Parathyroid adenoma (tissue), 2 donors: ENCODE data around the gene KANSL1.

Experiments
- H2AFZ ChIP-seq: fragments of 300-600 bp; sonication (generic); one replicate; pipeline ENCODE4 v1.7.0; 2017; ENCODE audit warnings: antibody characterized with exemption, mild to moderate bottlenecking
- H3K27ac ChIP-seq: fragments of 300-600 bp; sonication (generic); one replicate; pipeline ENCODE4 v1.7.0; 2017
- H3K27me3 ChIP-seq: fragments of 300-600 bp; sonication (generic); one replicate; pipeline ENCODE4 v1.7.0; 2017; ENCODE audit warnings: low read length; ENCODE audit not compliant: control insufficient read depth, insufficient read depth
- H3K36me3 ChIP-seq: fragments of 300-600 bp; sonication (generic); one replicate; pipeline ENCODE4 v1.7.0; 2017; ENCODE audit warnings: low read length; ENCODE audit not compliant: control insufficient read depth, insufficient read depth
- H3K4me1 ChIP-seq: fragments of 300-600 bp; sonication (generic); one replicate; pipeline ENCODE4 v1.7.0; 2017; ENCODE audit warnings: control low read depth
- H3K4me2 ChIP-seq: fragments of 300-600 bp; sonication (generic); one replicate; pipeline ENCODE4 v1.7.0; 2017; ENCODE audit warnings: low read length
- H3K4me3 ChIP-seq: fragments of 300-600 bp; sonication (generic); one replicate; pipeline ENCODE4 v1.7.0; 2017; ENCODE audit warnings: low read depth, low read length
- H3K79me2 ChIP-seq: fragments of 300-600 bp; sonication (generic); one replicate; pipeline ENCODE4 v1.7.0; 2017; ENCODE audit warnings: control low read depth
- H3K9ac ChIP-seq: fragments of 300-600 bp; sonication (generic); one replicate; pipeline ENCODE4 v1.7.0; 2017; ENCODE audit warnings: mild to moderate bottlenecking
- H3K9me3 ChIP-seq: fragments of 300-600 bp; sonication (generic); one replicate; pipeline ENCODE4 v1.7.0; 2017; ENCODE audit warnings: low read length; ENCODE audit not compliant: control insufficient read depth
- TF ChIP-seq, protein P1 (sequence below): fragments of 300-600 bp; sonication (generic); IDR thresholded peaks from one replicate; pipeline ENCODE4 v1.7.0; 2017; ENCODE audit warnings: antibody characterized with exemption, mild to moderate bottlenecking
- donor health status: primary hyperparathyroidism.

Gene KANSL1

DNA sequence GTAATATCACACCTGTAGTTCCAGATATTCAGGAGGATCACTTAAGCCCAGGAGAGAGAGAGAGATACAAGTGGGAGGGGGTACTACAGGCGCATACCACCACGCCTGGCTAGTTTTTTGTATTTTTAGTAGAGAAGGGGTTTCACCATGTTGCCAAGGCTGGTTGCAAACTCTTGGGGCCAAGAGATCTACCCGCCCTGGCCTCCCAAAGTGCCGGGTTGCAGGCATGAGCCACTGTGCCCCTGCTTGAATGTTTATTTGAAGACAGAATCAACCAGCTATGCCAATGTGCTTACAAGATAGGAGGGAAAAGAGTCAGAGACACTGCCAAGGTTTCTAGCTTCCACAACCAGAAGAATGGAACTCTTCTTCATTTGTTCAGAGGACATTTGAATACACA is 106.4 kb downstream of the KANSL1 start:
- Histone ChIP-seq H3K27ac (no peak overlapping the region), H3K4me2 (no peak overlapping the region), H3K27me3 (no peaks in the 10 kb centered on the region), H3K36me3 (no peaks in the 10 kb centered on the region), H3K4me1 (peaks cover 7% of the 10 kb centered on the region), H3K4me3 (no peak overlapping the region), H3K9me3 (no peaks in the 10 kb centered on the region), H3K9ac (no peak overlapping the region), H2AFZ (no peak overlapping the region), H3K79me2 (peaks cover 45% of the 10 kb centered on the region)
- TF ChIP-seq, protein P1, sequence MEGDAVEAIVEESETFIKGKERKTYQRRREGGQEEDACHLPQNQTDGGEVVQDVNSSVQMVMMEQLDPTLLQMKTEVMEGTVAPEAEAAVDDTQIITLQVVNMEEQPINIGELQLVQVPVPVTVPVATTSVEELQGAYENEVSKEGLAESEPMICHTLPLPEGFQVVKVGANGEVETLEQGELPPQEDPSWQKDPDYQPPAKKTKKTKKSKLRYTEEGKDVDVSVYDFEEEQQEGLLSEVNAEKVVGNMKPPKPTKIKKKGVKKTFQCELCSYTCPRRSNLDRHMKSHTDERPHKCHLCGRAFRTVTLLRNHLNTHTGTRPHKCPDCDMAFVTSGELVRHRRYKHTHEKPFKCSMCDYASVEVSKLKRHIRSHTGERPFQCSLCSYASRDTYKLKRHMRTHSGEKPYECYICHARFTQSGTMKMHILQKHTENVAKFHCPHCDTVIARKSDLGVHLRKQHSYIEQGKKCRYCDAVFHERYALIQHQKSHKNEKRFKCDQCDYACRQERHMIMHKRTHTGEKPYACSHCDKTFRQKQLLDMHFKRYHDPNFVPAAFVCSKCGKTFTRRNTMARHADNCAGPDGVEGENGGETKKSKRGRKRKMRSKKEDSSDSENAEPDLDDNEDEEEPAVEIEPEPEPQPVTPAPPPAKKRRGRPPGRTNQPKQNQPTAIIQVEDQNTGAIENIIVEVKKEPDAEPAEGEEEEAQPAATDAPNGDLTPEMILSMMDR: no peak

DNA sequence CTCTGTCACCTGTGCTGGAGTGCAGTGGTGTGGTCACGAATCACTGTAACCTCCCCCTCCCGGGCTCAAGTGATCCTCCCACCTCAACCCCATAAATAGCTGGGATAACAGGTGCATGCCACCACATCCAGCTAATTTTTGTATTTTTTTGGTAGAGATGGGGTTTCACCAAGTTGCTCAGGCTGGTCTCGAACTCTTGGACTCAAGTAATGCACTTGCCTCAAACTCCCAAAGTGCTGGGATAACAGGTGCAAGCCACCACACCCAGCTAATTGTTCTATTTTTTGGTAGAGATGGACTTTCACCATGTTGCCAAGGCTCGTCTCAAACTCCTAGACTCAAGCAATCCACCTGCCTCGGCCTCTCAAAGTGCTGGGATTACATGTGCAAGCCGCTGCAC is 107.7 kb downstream of the KANSL1 start:
- Histone ChIP-seq H3K27me3 (no peaks in the 10 kb centered on the region), H3K36me3 (no peaks in the 10 kb centered on the region), H3K79me2 (peaks cover 38% of the 10 kb centered on the region), H3K4me2 (no peak overlapping the region), H3K4me3 (no peak overlapping the region), H2AFZ (no peak overlapping the region), H3K9me3 (no peaks in the 10 kb centered on the region), H3K9ac (no peak overlapping the region), H3K4me1 (peaks cover 10% of the 10 kb centered on the region), H3K27ac (no peak overlapping the region)
- TF ChIP-seq, protein P1: no peak

DNA sequence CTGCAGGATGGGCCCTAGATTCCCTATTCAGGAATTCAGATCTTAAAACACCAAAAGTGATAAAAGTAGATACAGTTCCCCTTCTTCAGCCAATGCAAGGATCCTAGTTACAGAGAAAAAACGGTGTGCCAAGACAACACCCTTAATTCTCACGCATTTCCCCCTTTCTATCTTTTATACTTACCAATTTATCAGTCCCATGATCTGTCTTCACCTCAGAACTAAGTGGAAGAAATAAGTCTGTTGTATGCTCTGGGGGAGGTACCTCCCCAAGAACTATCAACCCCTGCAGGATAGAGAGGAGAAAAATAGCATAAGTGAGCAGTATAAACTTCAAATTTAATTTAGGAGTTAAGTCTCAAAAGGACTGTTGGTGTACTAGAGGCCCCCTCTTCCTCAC is 111.0 kb downstream of the KANSL1 start:
- Histone ChIP-seq H3K27me3 (no peaks in the 10 kb centered on the region), H3K4me2 (no peak overlapping the region), H3K79me2 (peaks cover 26% of the 10 kb centered on the region), H2AFZ (no peak overlapping the region), H3K4me1 (peaks cover 16% of the 10 kb centered on the region), H3K9me3 (no peaks in the 10 kb centered on the region), H3K4me3 (no peak overlapping the region), H3K36me3 (no peaks in the 10 kb centered on the region), H3K27ac (no peak overlapping the region), H3K9ac (no peak overlapping the region)
- TF ChIP-seq, protein P1: no peak

DNA sequence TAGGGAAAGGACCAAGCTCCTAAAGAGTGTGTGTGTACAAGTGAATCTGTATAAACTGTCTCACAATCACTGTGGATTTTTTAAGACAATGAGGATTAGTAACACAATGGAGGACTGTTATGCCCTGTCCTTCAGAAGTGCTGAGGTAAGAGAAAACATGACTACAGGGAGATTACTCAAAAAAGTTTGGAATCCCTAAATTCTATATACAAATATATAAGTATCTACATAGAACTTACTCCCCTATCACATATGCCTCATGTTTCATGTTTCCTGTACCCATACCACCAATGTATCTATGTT is 112.3 kb downstream of the KANSL1 start:
- Histone ChIP-seq H3K9ac (no peak overlapping the region), H3K4me3 (no peak overlapping the region), H2AFZ (no peak overlapping the region), H3K36me3 (no peaks in the 10 kb centered on the region), H3K79me2 (peaks cover 28% of the 10 kb centered on the region), H3K9me3 (no peaks in the 10 kb centered on the region), H3K4me2 (no peak overlapping the region), H3K27me3 (no peaks in the 10 kb centered on the region), H3K4me1 (peaks cover 16% of the 10 kb centered on the region), H3K27ac (no peak overlapping the region)
- TF ChIP-seq, protein P1: no peak

DNA sequence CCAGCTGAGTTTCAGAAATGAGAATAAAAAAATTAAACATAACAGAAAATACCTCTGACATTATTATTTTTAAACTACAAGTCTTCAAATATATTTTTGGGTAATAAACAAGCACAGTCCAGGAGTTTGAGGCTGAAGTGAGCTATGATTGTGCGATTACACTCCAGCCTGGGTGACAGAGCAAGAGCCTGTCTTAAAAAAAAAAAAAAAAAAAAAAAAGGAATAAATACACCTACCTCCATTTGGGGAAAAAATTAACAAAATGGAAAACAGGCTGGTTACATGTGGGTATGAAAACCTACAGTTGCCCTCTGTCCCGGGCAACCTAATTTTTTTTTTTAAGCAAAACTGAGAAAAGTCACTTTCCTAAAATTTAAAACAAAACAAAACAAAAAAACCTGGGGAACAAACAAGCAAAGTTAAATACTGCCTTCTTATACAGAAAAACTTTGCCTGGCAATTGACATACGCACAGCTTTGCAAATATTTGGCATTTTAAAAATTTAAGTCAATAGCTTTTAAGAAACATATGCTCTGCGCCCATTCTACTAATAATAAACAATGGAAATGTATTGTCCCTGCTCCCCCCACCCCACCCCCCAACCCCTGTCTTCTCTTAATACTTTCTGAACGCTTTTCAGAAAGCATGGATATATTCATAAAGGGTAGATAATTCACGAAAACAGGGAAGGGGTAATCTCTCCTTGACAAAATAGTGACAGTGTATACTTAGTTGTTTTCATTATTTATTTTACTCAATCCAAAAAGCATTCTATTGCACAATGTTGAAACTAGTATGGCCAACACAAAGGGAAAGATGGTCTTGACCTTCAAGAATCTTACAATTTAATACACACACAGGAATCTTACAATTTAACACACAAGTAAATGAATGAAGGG is 112.9 kb downstream of the KANSL1 start:
- no peak overlapping the region for H3K4me2 ChIP-seq
- H3K79me2 ChIP-seq: peaks cover 26% of the 10 kb centered on the region
- H2AFZ ChIP-seq: no peak overlapping the region
- TF ChIP-seq, protein P1: no peak
- no peak overlapping the region for H3K9ac ChIP-seq
- H3K4me3 ChIP-seq: no peak overlapping the region
- H3K9me3 ChIP-seq: no peaks in the 10 kb centered on the region
- H3K27me3 ChIP-seq: no peaks in the 10 kb centered on the region
- H3K4me1 ChIP-seq: peaks cover 16% of the 10 kb centered on the region
- no peak overlapping the region for H3K27ac ChIP-seq
- H3K36me3 ChIP-seq: no peaks in the 10 kb centered on the region
